GM23338 (cell line): ENCODE measurements around the gene WDR45B. TPM values are rescaled to one million over a fixed set of nuclear protein-coding genes. Genes with fewer than 3 reads are reported as not detected.

Experiments
- ATAC-seq: fragments of 200-7000 bp; cut with Tn5 transposase; 3 replicates; pipeline ENCODE4 v1.9.1; 2020
- DNase-seq: peaks from one replicate; pipeline ENCODE4 v3.0.0-alpha.2; 2015; ENCODE audit warnings: low spot score
- H2AFZ ChIP-seq: fragments of 200-600 bp; sonication (generic); 2 replicates; pipeline ENCODE4 v1.8.0; 2016; ENCODE audit warnings: antibody characterized with exemption, mild to moderate bottlenecking, moderate library complexity
- H3F3A ChIP-seq: fragments of 200-600 bp; sonication (generic); replicated peaks from 2 replicates; pipeline ENCODE4 v1.8.0; 2017; ENCODE audit warnings: antibody characterized with exemption, mixed run types, low read depth
- H3K27ac ChIP-seq: fragments of 200-600 bp; sonication (generic); 2 replicates; pipeline ENCODE4 v1.6.1; 2016; ENCODE audit warnings: low read depth
- H3K27me3 ChIP-seq: fragments of 200-600 bp; sonication (generic); 2 replicates; pipeline ENCODE4 v1.8.0; 2016; ENCODE audit warnings: mild to moderate bottlenecking, mixed run types, moderate library complexity; ENCODE audit not compliant: insufficient read depth
- H3K36me3 ChIP-seq: fragments of 200-600 bp; sonication (generic); 2 replicates; pipeline ENCODE4 v1.8.0; 2016; ENCODE audit warnings: mild to moderate bottlenecking; ENCODE audit not compliant: insufficient read depth
- H3K4me1 ChIP-seq: fragments of 200-600 bp; sonication (generic); 2 replicates; pipeline ENCODE4 v1.8.0; 2016; ENCODE audit warnings: mild to moderate bottlenecking, moderate library complexity; ENCODE audit not compliant: insufficient read depth
- H3K4me2 ChIP-seq: fragments of 200-600 bp; sonication (generic); 2 replicates; pipeline ENCODE4 v1.7.1; 2017; ENCODE audit warnings: mixed run types
- H3K4me3 ChIP-seq: fragments of 200-600 bp; sonication (generic); 2 replicates; pipeline ENCODE4 v1.6.1; 2016; ENCODE audit warnings: mixed run types
- H3K79me2 ChIP-seq: fragments of 200-600 bp; sonication (generic); replicated peaks from 2 replicates; pipeline ENCODE4 v1.8.0; 2017; ENCODE audit warnings: mild to moderate bottlenecking; ENCODE audit not compliant: insufficient read depth
- H3K9me2 ChIP-seq: fragments of 200-600 bp; sonication (generic); 2 replicates; pipeline ENCODE4 v1.8.0; 2017; ENCODE audit not compliant: insufficient read depth
- H4K20me1 ChIP-seq: fragments of 200-600 bp; sonication (generic); replicated peaks from 2 replicates; pipeline ENCODE4 v1.8.0; 2017; ENCODE audit warnings: mild to moderate bottlenecking; ENCODE audit not compliant: insufficient read depth
- H3K27ac Mint-ChIP-seq: 2 replicates; pipeline ENCODE4 v1.8.0; 2020; ENCODE audit warnings: inconsistent platforms, mild to moderate bottlenecking, moderate library complexity, mixed read lengths
- H3K27me3 Mint-ChIP-seq: 3 replicates; pipeline ENCODE4 v1.8.0; 2022; ENCODE audit warnings: low read depth, mild to moderate bottlenecking, moderate library complexity, mixed read lengths, inconsistent platforms; ENCODE audit not compliant: insufficient read depth, poor library complexity
- H3K36me3 Mint-ChIP-seq: 3 replicates; pipeline ENCODE4 v1.8.0; 2021; ENCODE audit warnings: low read depth, mild to moderate bottlenecking, inconsistent platforms, moderate library complexity, mixed read lengths
- H3K4me1 Mint-ChIP-seq: 3 replicates; pipeline ENCODE4 v1.8.0; 2020; ENCODE audit warnings: mild to moderate bottlenecking, inconsistent platforms, mixed read lengths
- H3K4me3 Mint-ChIP-seq: 3 replicates; pipeline ENCODE4 v1.8.0; 2021; ENCODE audit warnings: moderate library complexity, mild to moderate bottlenecking, inconsistent platforms, mixed read lengths
- H3K9me3 Mint-ChIP-seq: 3 replicates; pipeline ENCODE4 v1.8.0; 2020; ENCODE audit warnings: moderate library complexity, mild to moderate bottlenecking, inconsistent platforms, mixed read lengths
- CREB1 ChIP-seq: fragments of 250-450 bp; sonication (Bioruptor Pico); IDR thresholded peaks from 2 replicates; pipeline ENCODE4 v1.5.0; 2020; ENCODE audit warnings: low read depth, mild to moderate bottlenecking, moderate library complexity
- CTCF ChIP-seq, 2 experiments: fragments of 200-600 bp in 1 of 2; sonication (generic) in 1 of 2; conservative IDR thresholded peaks; 2 replicates each; pipeline versions ENCODE4 v1.5.1 to v1.6.1; 2016 to 2017; ENCODE audit warnings: antibody characterized with exemption in 2 of 2, low read depth in 2 of 2, mild to moderate bottlenecking in 2 of 2, moderate library complexity in 1 of 2
- ETS1 ChIP-seq: IDR thresholded peaks from 2 replicates; pipeline ENCODE4 v1.6.1; 2016; ENCODE audit warnings: antibody characterized with exemption
- EZH2 ChIP-seq: fragments of 200-600 bp; sonication (generic); IDR thresholded peaks from one replicate; pipeline ENCODE4 v1.8.0; 2017; ENCODE audit warnings: antibody characterized with exemption, mild to moderate bottlenecking, low read depth; ENCODE audit not compliant: unreplicated experiment
- JUNB ChIP-seq: IDR thresholded peaks from one replicate; pipeline ENCODE4 v1.6.1; 2016; ENCODE audit warnings: antibody characterized with exemption; ENCODE audit not compliant: unreplicated experiment
- NANOG ChIP-seq: IDR thresholded peaks from 2 replicates; pipeline ENCODE4 v1.6.1; 2016; ENCODE audit warnings: antibody characterized with exemption, borderline replicate concordance
- POLR2AphosphoS5 ChIP-seq: IDR thresholded peaks from 2 replicates; pipeline ENCODE4 v1.6.1; 2016; ENCODE audit warnings: antibody characterized with exemption, low read depth
- STAT1 ChIP-seq: IDR thresholded peaks from one replicate; pipeline ENCODE4 v1.6.1; 2016; ENCODE audit warnings: antibody characterized with exemption; ENCODE audit not compliant: unreplicated experiment
- ZNF114 ChIP-seq: fragments of 250-450 bp; sonication (Bioruptor Pico); IDR thresholded peaks from 2 replicates; pipeline ENCODE4 v1.5.0; 2020; ENCODE audit warnings: mild to moderate bottlenecking, moderate library complexity
- ZNF331 ChIP-seq: fragments of 250-450 bp; sonication (Bioruptor Pico); IDR thresholded peaks from 2 replicates; pipeline ENCODE4 v1.5.0; 2020; ENCODE audit warnings: low read depth, mild to moderate bottlenecking, moderate library complexity
- ZNF462 ChIP-seq: fragments of 250-450 bp; sonication (Bioruptor Pico); IDR thresholded peaks from 2 replicates; pipeline ENCODE4 v1.5.0; 2020; ENCODE audit warnings: mild to moderate bottlenecking, moderate library complexity
- polyA plus RNA-seq: library from polyadenylated mRNA; unstranded; fragments of >200 nt; fragmentation: Nextera tagmentation; extraction: Ambion mirVana; gene quantifications from 2 replicates; pipeline ENCODE4 v1.2.1, GENCODE V29; 2016
- total RNA-seq: library from RNA; depleted of rRNA; stranded (reverse); fragments of >200 nt; shearing (Covaris generic); gene quantifications from 2 replicates; pipeline ENCODE4 v1.2.3, GENCODE V29; 2014
- TF ChIP-seq, protein P1 (sequence below): IDR thresholded peaks from one replicate; pipeline ENCODE4 v1.6.1; 2018; ENCODE audit warnings: antibody characterized with exemption; ENCODE audit not compliant: unreplicated experiment

Gene WDR45B
- total and polyA plus RNA-seq, 2 experiments from 2014 or later, result 69.4 to 96.4 TPM

DNA sequence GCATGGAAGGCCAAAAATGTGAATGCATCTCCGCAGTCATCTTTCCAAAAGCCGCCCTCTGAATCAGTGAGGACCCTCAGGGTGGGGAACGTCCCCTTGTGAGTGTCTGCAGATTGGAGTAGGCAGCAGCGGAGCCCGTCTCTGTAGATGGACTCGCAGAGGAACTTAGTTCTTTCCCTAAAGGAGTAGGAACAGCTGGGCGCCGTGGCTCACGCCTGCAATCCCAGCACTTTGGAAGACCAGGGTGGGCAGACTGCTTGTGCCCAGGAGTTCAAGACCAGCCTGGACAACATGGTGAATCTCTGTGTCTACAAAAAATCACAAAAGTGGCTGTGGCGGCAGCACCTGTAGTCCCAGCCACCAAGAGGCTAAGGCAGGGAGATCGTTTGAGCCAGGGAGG lies 53.7 kb downstream of the WDR45B start (continued):
- no peak for TF ChIP-seq ETS1
- TF ChIP-seq JUNB, result no peak

- Histone ChIP-seq H3K4me2 (peak overlapping the region; percentile 72), H3K4me1 (no peaks in the 10 kb centered on the region), H3F3A (peaks cover 18% of the 10 kb centered on the region), H3K4me3 (peak overlapping the region; percentile 43), H3K9me2 (no peaks in the 10 kb centered on the region), H2AFZ (no peak overlapping the region), H4K20me1 (peaks cover 6% of the 10 kb centered on the region; the same call in 1 of the 2 replicates), H3K79me2 (peaks cover 29% of the 10 kb centered on the region), H3K27ac (peak overlapping the region; percentile 59; the same call in 1 of the 2 replicates), H3K36me3 (0 out of 2 replicates have a peak, but pooled peaks cover 11% of the 10 kb centered on the region), H3K27me3 (no peaks in the 10 kb centered on the region)
- no peaks in the 10 kb centered on the region; the same call in 2 of the 3 replicates for H3K9me3 Mint-ChIP-seq
- H3K36me3 Mint-ChIP-seq, result peaks cover 46% of the 10 kb centered on the region
- peak; percentile 58; the same call in 2 of the 3 replicates for ATAC-seq
- peaks cover 12% of the 10 kb centered on the region for H3K4me1 Mint-ChIP-seq
- H3K27me3 Mint-ChIP-seq, result peaks cover 12% of the 10 kb centered on the region
- peak overlapping the region; percentile 77 for H3K27ac Mint-ChIP-seq
- peak overlapping the region; percentile 61 for H3K4me3 Mint-ChIP-seq
- no peak for DNase-seq
- TF ChIP-seq, protein P1, sequence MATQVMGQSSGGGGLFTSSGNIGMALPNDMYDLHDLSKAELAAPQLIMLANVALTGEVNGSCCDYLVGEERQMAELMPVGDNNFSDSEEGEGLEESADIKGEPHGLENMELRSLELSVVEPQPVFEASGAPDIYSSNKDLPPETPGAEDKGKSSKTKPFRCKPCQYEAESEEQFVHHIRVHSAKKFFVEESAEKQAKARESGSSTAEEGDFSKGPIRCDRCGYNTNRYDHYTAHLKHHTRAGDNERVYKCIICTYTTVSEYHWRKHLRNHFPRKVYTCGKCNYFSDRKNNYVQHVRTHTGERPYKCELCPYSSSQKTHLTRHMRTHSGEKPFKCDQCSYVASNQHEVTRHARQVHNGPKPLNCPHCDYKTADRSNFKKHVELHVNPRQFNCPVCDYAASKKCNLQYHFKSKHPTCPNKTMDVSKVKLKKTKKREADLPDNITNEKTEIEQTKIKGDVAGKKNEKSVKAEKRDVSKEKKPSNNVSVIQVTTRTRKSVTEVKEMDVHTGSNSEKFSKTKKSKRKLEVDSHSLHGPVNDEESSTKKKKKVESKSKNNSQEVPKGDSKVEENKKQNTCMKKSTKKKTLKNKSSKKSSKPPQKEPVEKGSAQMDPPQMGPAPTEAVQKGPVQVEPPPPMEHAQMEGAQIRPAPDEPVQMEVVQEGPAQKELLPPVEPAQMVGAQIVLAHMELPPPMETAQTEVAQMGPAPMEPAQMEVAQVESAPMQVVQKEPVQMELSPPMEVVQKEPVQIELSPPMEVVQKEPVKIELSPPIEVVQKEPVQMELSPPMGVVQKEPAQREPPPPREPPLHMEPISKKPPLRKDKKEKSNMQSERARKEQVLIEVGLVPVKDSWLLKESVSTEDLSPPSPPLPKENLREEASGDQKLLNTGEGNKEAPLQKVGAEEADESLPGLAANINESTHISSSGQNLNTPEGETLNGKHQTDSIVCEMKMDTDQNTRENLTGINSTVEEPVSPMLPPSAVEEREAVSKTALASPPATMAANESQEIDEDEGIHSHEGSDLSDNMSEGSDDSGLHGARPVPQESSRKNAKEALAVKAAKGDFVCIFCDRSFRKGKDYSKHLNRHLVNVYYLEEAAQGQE, result no peak
- no peak for TF ChIP-seq ZNF114 (CRISPR knock-in tag)
- TF ChIP-seq ZNF331 (CRISPR knock-in tag), result no peak
- TF ChIP-seq STAT1, result no peak
- no peak for TF ChIP-seq POLR2AphosphoS5
- TF ChIP-seq CTCF (conservative IDR thresholded peaks at IDR 0.05; ENCODE audit: low read depth in 2 of 2), result no peak
- no peak for TF ChIP-seq CREB1 (CRISPR knock-in tag)
- TF ChIP-seq NANOG, result no peak
- TF ChIP-seq EZH2, result no peak
- no peak for TF ChIP-seq JUNB
- no peak for TF ChIP-seq ZNF462
Measured at GRCh38 chr17:82593590-82594087, 54.6 kb downstream of the WDR45B start.
